ENCODE data around the gene RNF217.

RNF217 gene

DNA sequence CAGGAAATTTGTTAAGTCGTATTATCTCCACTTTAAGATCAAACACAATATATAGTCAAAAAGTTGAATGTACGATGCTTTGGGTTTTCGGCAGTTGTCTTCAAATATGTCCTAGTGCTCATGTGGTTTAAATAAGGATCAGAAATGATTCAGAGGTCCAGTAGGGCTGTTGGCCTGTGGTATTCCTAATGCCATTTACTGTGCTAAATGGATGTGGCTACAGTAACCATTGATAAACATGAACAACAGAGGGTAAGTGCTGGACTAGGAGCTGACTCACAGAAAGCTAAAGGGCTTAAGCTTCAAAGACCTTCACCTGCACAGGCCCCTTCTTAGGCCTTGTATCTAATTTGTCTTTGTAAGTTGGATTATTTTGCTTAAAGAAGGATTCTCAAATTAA lies 110.8 kb downstream of the RNF217 start:
- TF ChIP-seq CTCF (IDR thresholded peaks at IDR 0.05) = no peak

DNA sequence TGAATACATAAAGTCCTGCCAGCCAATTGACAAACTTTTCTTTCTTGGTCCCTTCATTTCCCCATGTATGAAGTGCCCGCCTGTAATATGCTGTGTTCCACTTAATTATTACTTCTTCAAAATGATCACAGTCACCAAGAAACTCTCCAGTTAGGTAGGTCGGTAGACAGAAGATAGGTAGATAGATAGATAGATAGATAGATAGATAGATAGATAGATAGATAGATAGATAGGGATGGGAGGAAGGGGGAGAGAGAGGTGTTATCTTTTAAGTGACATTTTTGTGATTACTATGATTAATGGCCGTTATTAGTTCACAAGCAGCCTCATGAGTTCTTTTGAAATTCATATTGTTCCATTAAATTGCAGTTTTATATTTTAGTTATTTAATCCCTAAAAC lies 111.9 kb downstream of the RNF217 start:
- TF ChIP-seq CTCF (IDR thresholded peaks at IDR 0.05) = no peak

DNA sequence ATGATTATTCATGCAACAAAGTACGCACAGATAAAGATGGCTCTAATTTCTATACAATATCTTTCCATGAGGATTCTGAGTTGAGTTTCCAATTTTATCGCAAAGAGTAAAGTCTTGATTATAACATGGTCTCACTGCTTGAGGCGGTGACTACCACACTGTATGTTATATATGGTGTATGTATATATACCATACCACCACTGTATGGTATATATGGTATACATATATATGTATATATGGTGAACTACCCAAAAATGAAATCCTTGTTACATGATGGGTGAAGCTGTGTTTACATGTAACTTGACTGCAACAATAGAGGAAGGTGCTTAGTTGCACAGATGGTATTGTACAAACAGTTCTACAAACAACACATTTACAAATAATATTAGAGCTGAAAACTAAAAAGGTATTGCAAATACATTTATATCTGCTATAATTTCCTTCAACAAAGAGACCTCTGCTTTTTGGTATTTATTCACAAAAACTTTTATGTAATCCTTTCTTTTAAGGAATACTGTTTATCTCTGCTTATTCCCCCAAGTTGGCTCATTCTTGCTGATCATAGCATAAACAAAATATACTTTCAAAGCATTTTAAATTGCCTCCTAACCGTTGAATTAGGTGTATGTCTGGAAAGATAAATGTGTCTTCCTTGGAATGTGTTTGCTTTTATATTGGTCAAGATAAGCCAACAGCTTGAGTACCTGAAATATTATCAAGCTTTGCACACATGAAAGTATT lies 113.7 kb downstream of the RNF217 start:
- TF ChIP-seq CTCF (IDR thresholded peaks at IDR 0.05) = no peak

DNA sequence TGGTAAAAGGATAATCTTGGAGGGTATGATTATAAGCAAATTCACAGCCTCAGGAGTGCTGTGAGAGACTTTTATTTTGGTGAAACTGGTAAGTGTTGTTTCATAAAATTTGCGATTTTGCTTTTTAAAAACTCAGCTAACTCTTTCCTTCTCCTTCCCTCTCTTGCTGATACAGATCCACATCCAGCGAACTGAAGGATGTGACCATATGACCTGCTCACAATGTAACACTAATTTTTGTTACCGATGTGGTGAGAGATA lies 114.2 kb downstream of the RNF217 start:
- TF ChIP-seq CTCF (IDR thresholded peaks at IDR 0.05) = no peak

DNA sequence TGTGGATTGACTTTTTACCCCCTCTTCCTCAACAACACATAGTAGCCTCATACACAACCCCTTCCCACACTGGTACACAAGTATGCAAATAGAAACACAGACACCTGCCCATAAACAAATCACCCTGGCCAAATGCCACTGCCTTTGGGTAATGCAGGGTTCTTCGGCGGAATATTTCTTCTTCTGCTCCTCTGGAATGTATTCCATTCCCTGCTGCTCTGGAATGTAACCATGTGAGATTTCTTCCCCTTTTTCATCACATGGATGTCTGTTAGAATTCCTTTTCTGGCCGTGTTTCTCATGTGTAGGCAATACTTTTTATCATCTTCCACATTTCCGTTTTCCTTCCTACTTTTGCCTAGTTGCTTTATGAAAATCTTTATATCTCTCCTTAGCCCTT lies 115.2 kb downstream of the RNF217 start:
- TF ChIP-seq CTCF (IDR thresholded peaks at IDR 0.05) = no peak

- no peak for TF ChIP-seq CTCF (IDR thresholded peaks at IDR 0.05)
Observed at GRCh38 chr6:125078602-125079321, 116.5 kb downstream of the RNF217 start.

GRCh38 chr6:125082908-125083683 lies 120.9 kb downstream of the RNF217 start:
- TF ChIP-seq CTCF (IDR thresholded peaks at IDR 0.05) = no peak

Measured in LNCAP (cell line).